Activated CD4-positive, alpha-beta T cell treated with anti-CD3 and anti-CD28 coated beads for 36 hours (primary cell): ENCODE results near the gene PTCSC3. TPM values are rescaled to one million over a fixed set of nuclear protein-coding genes. Genes with fewer than 3 reads are reported as not detected.
A peak's percentile ranks its signal among the peaks of the same experiment; 100 is the strongest.

Source experiments
- ATAC-seq: fragments of 200-7000 bp; cut with Tn5 transposase; one replicate; pipeline ENCODE4 v1.10.0; 2021; ENCODE audit warnings: mild to moderate bottlenecking, moderate library complexity
- CTCF ChIA-PET: fragments of 350-600 bp; sonication (Branson Sonifier 250); formaldehyde crosslinking; loops from one replicate; lab custom pipeline; 2021; ENCODE audit warnings: antibody characterized with exemption; lab: Charles Lee
- POLR2A ChIA-PET: fragments of 350-600 bp; sonication (Branson Sonifier 250); formaldehyde crosslinking; loops from one replicate; lab custom pipeline; 2021; ENCODE audit warnings: antibody characterized with exemption, inconsistent platforms; lab: Charles Lee
- DNase-seq: peaks from one replicate; pipeline ENCODE4 v3.0.0-alpha.2; 2020
- H3K27ac Mint-ChIP-seq: one replicate; pipeline ENCODE4 v1.8.0; 2021; ENCODE audit warnings: mixed read lengths
- H3K27me3 Mint-ChIP-seq: one replicate; pipeline ENCODE4 v1.8.0; 2021; ENCODE audit warnings: mixed read lengths
- H3K36me3 Mint-ChIP-seq: one replicate; pipeline ENCODE4 v1.8.0; 2021; ENCODE audit warnings: low read depth, mixed read lengths
- H3K4me1 Mint-ChIP-seq: one replicate; pipeline ENCODE4 v1.8.0; 2021; ENCODE audit warnings: mixed read lengths
- H3K4me3 Mint-ChIP-seq: one replicate; pipeline ENCODE4 v1.8.0; 2021; ENCODE audit warnings: mild to moderate bottlenecking, moderate library complexity, mixed read lengths
- H3K9me3 Mint-ChIP-seq: one replicate; pipeline ENCODE4 v1.8.0; 2021; ENCODE audit warnings: low read depth, mixed read lengths
- intact Hi-C, 2 experiments: fragments of 100-400 bp; cut with DNase I in 1 of 2; cut with micrococcal nuclease in 1 of 2; formaldehyde crosslinking; loops; one replicate each; pipeline versions ENCODE4 v1.14.2 to v1.15.1; 2022 to 2024; cut with DNase I, micrococcal nuclease
- total RNA-seq, 2 experiments: library from RNA; stranded (reverse); gene quantifications; one replicate each; pipeline ENCODE4 v1.2.3, GENCODE V29; 2021

The PTCSC3 gene
- total RNA-seq, 2 experiments from 2014 or later, result not detected

GRCh38 chr14:36171607-36172006, 4.9 kb downstream of the PTCSC3 start:
- H3K4me1 Mint-ChIP-seq, result no peaks in the 10 kb centered on the region
- ChIA-PET POLR2A (no interaction called here), CTCF (interaction anchor here (0.9 to 1.0 kb wide), 2 partner anchors 9 to 102 kb away, joined by 3 to 4 read pairs; no protein-coding TSS in a partner anchor)

GRCh38 chr14:36167431-36167830, 9.1 kb downstream of the PTCSC3 start:
- DNase-seq (no peak), ATAC-seq (no peak)
- no peaks in the 10 kb centered on the region for H3K36me3 Mint-ChIP-seq
- CTCF ChIA-PET, result interaction anchor here (1.1 kb wide), 1 partner anchor 206 kb away, joined by 3 read pairs; no protein-coding TSS in a partner anchor
- H3K9me3 Mint-ChIP-seq, result no peaks in the 10 kb centered on the region
- no peak overlapping the region for H3K27ac Mint-ChIP-seq
- H3K4me3 Mint-ChIP-seq, result no peak overlapping the region
- POLR2A ChIA-PET, result interaction anchor here (0.6 kb wide), 1 partner anchor 31 kb away, joined by 4 read pairs; no protein-coding TSS in a partner anchor
- intact Hi-C loops, result no loop called here
- H3K27me3 Mint-ChIP-seq, result peaks cover 20% of the 10 kb centered on the region
- no peaks in the 10 kb centered on the region for H3K4me1 Mint-ChIP-seq

More at GRCh38 chr14:36171607-36172006, 4.9 kb downstream of the PTCSC3 start:
- H3K9me3 Mint-ChIP-seq, result no peaks in the 10 kb centered on the region
- H3K27ac Mint-ChIP-seq, result no peak overlapping the region
- ATAC-seq (no peak), DNase-seq (no peak)
- intact Hi-C loops, result no loop called here
- no peaks in the 10 kb centered on the region for H3K36me3 Mint-ChIP-seq
- peaks cover 20% of the 10 kb centered on the region for H3K27me3 Mint-ChIP-seq
- H3K4me3 Mint-ChIP-seq, result no peak overlapping the region

- CTCF ChIA-PET, result no interaction called here
- intact Hi-C loops, result no loop called here
- no peaks in the 10 kb centered on the region for H3K4me1 Mint-ChIP-seq
- H3K4me3 Mint-ChIP-seq, result no peak overlapping the region
- H3K9me3 Mint-ChIP-seq, result no peaks in the 10 kb centered on the region
- no peak for ATAC-seq
- no peaks in the 10 kb centered on the region for H3K36me3 Mint-ChIP-seq
- no peak overlapping the region for H3K27ac Mint-ChIP-seq
- DNase-seq, result no peak
- POLR2A ChIA-PET, result no interaction called here
- H3K27me3 Mint-ChIP-seq, result peaks cover 15% of the 10 kb centered on the region
Observed at GRCh38 chr14:36163451-36163850, 13.1 kb downstream of the PTCSC3 start.

- Mint-ChIP-seq H3K36me3 (no peaks in the 10 kb centered on the region), H3K9me3 (no peaks in the 10 kb centered on the region), H3K27me3 (peaks cover 15% of the 10 kb centered on the region), H3K4me3 (no peak overlapping the region), H3K4me1 (no peaks in the 10 kb centered on the region), H3K27ac (no peak overlapping the region)
- ATAC-seq (no peak), DNase-seq (no peak)
- intact Hi-C loops, result no loop called here
- ChIA-PET CTCF (no interaction called here), POLR2A (no interaction called here)
Observed at GRCh38 chr14:36162267-36162666, 14.3 kb downstream of the PTCSC3 start.

- intact Hi-C loops, result no loop called here
- Mint-ChIP-seq H3K4me3 (no peak overlapping the region), H3K27me3 (peaks cover 15% of the 10 kb centered on the region), H3K27ac (no peak overlapping the region), H3K9me3 (no peaks in the 10 kb centered on the region), H3K36me3 (no peaks in the 10 kb centered on the region), H3K4me1 (no peaks in the 10 kb centered on the region)
- ChIA-PET POLR2A (no interaction called here), CTCF (no interaction called here)
- ATAC-seq (no peak), DNase-seq (no peak)
Observed at GRCh38 chr14:36161776-36162175, 14.7 kb downstream of the PTCSC3 start.

- Mint-ChIP-seq H3K27ac (no peak overlapping the region), H3K4me1 (no peaks in the 10 kb centered on the region), H3K36me3 (no peaks in the 10 kb centered on the region), H3K27me3 (peaks cover 4% of the 10 kb centered on the region), H3K9me3 (peaks cover 10% of the 10 kb centered on the region), H3K4me3 (no peak overlapping the region)
- ChIA-PET POLR2A (no interaction called here), CTCF (no interaction called here)
- intact Hi-C loops, result no loop called here
- ATAC-seq, result no peak
- no peak for DNase-seq
Observed at GRCh38 chr14:36151335-36151734, 25.2 kb downstream of the PTCSC3 start.

GRCh38 chr14:36134038-36134437, 42.5 kb downstream of the PTCSC3 start:
- DNase-seq (no peak), ATAC-seq (no peak)
- intact Hi-C loops, result no loop called here
- no peaks in the 10 kb centered on the region for H3K9me3 Mint-ChIP-seq
- no peak overlapping the region for H3K4me3 Mint-ChIP-seq
- no peaks in the 10 kb centered on the region for H3K4me1 Mint-ChIP-seq
- peaks cover 3% of the 10 kb centered on the region for H3K27me3 Mint-ChIP-seq
- no peak overlapping the region for H3K27ac Mint-ChIP-seq
- CTCF ChIA-PET, result no interaction called here
- POLR2A ChIA-PET, result no interaction called here
- H3K36me3 Mint-ChIP-seq, result no peaks in the 10 kb centered on the region

GRCh38 chr14:36132826-36133225, 43.7 kb downstream of the PTCSC3 start:
- no peak for DNase-seq
- ChIA-PET CTCF (no interaction called here), POLR2A (no interaction called here)
- Mint-ChIP-seq H3K4me3 (no peak overlapping the region), H3K4me1 (no peaks in the 10 kb centered on the region), H3K27me3 (peaks cover 3% of the 10 kb centered on the region), H3K27ac (no peak overlapping the region), H3K36me3 (no peaks in the 10 kb centered on the region), H3K9me3 (no peaks in the 10 kb centered on the region)
- intact Hi-C loops, result no loop called here
- ATAC-seq, result no peak

GRCh38 chr14:36130186-36130585, 46.3 kb downstream of the PTCSC3 start:
- ChIA-PET POLR2A (no interaction called here), CTCF (interaction anchor here (0.7 kb wide), 1 partner anchor 244 kb away, joined by 4 read pairs; no protein-coding TSS in a partner anchor)
- Mint-ChIP-seq H3K4me1 (no peaks in the 10 kb centered on the region), H3K36me3 (no peaks in the 10 kb centered on the region), H3K27ac (no peak overlapping the region), H3K27me3 (peaks cover 6% of the 10 kb centered on the region), H3K9me3 (no peaks in the 10 kb centered on the region), H3K4me3 (no peak overlapping the region)
- no peak for DNase-seq
- no peak for ATAC-seq
- intact Hi-C loops, result no loop called here

- CTCF ChIA-PET, result interaction anchor here (0.7 kb wide), 1 partner anchor 245 kb away, joined by 4 read pairs; no protein-coding TSS in a partner anchor
Observed at GRCh38 chr14:36129181-36129580, 47.3 kb downstream of the PTCSC3 start.

GRCh38 chr14:36113341-36113740, 63.2 kb downstream of the PTCSC3 start:
- no peaks in the 10 kb centered on the region for H3K4me1 Mint-ChIP-seq

More at GRCh38 chr14:36129181-36129580, 47.3 kb downstream of the PTCSC3 start:
- ATAC-seq, result no peak
- POLR2A ChIA-PET, result no interaction called here
- intact Hi-C loops, result no loop called here
- DNase-seq, result no peak
- no peaks in the 10 kb centered on the region for H3K9me3 Mint-ChIP-seq
- no peak overlapping the region for H3K4me3 Mint-ChIP-seq
- H3K36me3 Mint-ChIP-seq, result no peaks in the 10 kb centered on the region
- no peak overlapping the region for H3K27ac Mint-ChIP-seq
- H3K27me3 Mint-ChIP-seq, result peaks cover 9% of the 10 kb centered on the region
- no peaks in the 10 kb centered on the region for H3K4me1 Mint-ChIP-seq

GRCh38 chr14:36111822-36112583, 64.5 kb downstream of the PTCSC3 start:
- Mint-ChIP-seq H3K27ac (no peak overlapping the region), H3K4me3 (no peak overlapping the region), H3K9me3 (no peaks in the 10 kb centered on the region), H3K4me1 (no peaks in the 10 kb centered on the region), H3K36me3 (no peaks in the 10 kb centered on the region), H3K27me3 (peaks cover 12% of the 10 kb centered on the region)
- intact Hi-C loops, result no loop called here
- ATAC-seq (peak; percentile 33), DNase-seq (no peak)
- ChIA-PET CTCF (no interaction called here), POLR2A (no interaction called here)

More at GRCh38 chr14:36113341-36113740, 63.2 kb downstream of the PTCSC3 start:
- ChIA-PET CTCF (no interaction called here), POLR2A (no interaction called here)
- no peaks in the 10 kb centered on the region for H3K36me3 Mint-ChIP-seq
- ATAC-seq, result no peak
- no peak overlapping the region for H3K4me3 Mint-ChIP-seq
- H3K27ac Mint-ChIP-seq, result no peak overlapping the region
- H3K9me3 Mint-ChIP-seq, result no peaks in the 10 kb centered on the region
- no peak for DNase-seq
- peaks cover 10% of the 10 kb centered on the region for H3K27me3 Mint-ChIP-seq
- intact Hi-C loops, result no loop called here
